ENCODE measurements around the gene COX4I1.

GRCh38 chr16:85833219-85833920, 33.9 kb downstream of the COX4I1 start:
- no peak for TF ChIP-seq CTCF (conservative IDR thresholded peaks at IDR 0.05 in 1 of 2, IDR thresholded peaks at IDR 0.05 in 1 of 2; ENCODE audit: extremely low read depth in 1 of 2, insufficient read depth in 1 of 2, low read depth in 1 of 2, low read length in 2 of 2)
- TF ChIP-seq EZH2 (IDR thresholded peaks at IDR 0.05; ENCODE audit: borderline replicate concordance, low read length): no peak
